HG03442 (cell line): ENCODE measurements around the gene STIM1.
A peak's percentile ranks its signal among the peaks of the same experiment; 100 is the strongest.
"Not testable (repeated sequence)": the region's sequence is repeated elsewhere in the genome, so short reads cannot be mapped to it uniquely, and the experiment has no call there.

Experiments used
- ATAC-seq: cut with Tn5 transposase; IDR thresholded peaks from one replicate; pipeline ENCODE4 v1.9.1; 2021; ENCODE audit warnings: mild to moderate bottlenecking, moderate library complexity; ENCODE audit not compliant: unreplicated experiment

STIM1 gene

GRCh38 chr11:3853899-3854659, 1.4 kb upstream of the STIM1 start:
- peak; percentile 29 for ATAC-seq

DNA sequence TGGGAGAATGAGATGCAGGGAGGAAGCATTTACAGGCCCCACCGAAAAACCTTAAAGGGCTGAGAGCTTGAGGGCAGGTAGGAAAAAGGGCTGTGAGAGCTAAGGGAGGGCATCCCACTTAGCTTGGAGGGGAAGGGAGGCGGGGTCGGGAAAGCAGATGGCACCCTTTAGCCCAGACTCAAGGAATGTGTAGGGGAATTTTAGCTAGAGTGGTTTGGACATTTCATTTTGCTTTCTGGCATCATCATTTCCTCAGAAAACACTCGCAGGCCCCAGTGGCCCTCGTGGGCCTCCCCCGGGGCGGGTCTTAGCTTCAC, 846 bp upstream of the STIM1 start:
- ATAC-seq = no peak

DNA sequence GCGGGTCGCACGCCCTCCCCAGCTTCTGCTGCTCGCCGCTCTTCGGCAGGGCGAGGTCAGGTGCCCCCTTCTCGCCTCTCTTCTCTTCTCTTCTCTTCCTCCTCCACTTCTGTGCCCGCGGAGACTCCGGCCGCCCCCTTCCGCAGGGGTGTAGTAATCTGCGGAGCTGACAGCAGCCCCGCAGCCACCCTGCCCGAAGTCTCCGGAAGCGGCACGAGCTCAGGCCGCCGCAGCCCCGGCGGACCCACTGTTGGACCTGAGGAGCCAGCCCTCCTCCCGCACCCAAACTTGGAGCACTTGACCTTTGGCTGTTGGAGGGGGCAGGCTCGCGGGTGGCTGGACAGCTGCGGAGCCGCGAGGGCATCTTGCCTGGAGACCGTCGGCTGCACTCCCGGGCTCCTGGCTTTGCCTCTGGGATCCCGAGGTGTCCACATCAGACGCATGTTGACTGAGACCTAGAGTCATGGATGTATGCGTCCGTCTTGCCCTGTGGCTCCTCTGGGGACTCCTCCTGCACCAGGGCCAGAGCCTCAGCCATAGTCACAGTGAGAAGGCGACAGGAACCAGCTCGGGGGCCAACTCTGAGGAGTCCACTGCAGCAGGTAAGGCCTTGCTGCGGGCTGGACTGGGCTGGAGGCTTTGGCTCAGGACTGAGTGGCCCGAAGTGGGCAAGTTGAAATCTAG, 486 bp downstream of the STIM1 start:
- peak; percentile 19 for ATAC-seq

- no peak for ATAC-seq
Measured at GRCh38 chr11:3856856-3857553, 1.5 kb downstream of the STIM1 start.

DNA sequence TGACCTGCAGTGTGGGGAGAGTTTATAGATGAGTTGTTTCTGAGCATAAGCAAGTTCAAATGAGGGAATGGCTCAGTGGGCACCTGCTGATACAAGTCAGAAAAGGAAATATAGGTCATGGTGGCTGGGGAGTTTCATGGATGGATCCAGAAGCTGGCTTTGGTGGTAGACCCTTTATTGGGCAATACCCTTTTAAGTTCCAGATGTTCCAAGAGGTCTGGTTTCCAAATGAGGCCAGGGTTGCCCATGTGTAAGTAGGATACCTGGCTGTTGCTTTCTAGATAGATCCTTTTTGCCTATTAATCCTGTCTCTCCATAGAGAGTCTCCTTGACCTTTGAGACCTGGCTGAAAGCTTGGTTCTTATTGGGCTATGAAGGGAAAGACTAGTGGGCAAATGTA, 2.2 kb downstream of the STIM1 start:
- ATAC-seq = no peak

GRCh38 chr11:3859373-3859881, 4.0 kb downstream of the STIM1 start:
- peak; percentile 35 for ATAC-seq

DNA sequence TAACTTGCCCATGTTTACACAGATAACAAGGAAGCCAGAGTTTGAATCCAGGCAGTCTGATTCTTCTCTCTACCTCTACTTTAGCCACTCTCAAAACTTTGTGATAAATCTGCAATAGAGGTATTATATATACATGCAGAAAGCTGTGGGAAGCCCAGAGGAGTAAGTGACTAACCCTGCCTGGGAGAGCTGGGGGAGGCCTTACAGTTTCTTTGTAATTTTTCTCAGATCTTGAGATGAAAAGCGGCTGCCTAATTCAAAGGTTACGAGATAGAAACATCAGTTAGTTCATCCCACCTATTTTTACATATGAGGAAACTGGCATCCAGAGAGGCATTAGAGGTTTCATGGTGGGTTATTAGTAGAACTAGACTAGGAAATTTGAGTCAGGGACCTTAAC, 4.9 kb downstream of the STIM1 start:
- ATAC-seq = no peak

DNA sequence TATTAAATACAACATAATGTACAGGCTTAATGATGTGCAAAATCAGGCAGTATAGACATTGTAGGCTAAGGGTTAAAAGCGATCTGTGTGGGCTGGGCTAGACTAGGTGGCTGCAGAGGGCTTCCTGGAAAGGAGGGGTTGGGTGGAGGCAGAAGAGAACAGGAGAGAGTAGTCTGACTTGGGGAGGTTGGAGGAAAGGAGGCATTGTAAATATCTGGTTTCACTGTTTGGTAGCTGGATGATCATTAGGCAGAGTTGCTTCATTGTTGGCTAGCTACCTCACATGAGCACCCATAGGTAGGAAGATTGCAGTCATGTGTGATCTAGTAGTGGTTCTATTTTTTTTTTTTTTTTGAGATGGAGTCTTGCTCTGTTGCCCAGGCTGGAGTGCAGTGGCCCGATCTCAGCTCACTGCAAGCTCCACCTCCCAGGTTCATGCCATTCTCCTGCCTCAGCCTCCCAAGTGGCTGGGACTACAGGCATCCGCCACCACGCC, 5.5 kb downstream of the STIM1 start:
- ATAC-seq = not testable (repeated sequence)

DNA sequence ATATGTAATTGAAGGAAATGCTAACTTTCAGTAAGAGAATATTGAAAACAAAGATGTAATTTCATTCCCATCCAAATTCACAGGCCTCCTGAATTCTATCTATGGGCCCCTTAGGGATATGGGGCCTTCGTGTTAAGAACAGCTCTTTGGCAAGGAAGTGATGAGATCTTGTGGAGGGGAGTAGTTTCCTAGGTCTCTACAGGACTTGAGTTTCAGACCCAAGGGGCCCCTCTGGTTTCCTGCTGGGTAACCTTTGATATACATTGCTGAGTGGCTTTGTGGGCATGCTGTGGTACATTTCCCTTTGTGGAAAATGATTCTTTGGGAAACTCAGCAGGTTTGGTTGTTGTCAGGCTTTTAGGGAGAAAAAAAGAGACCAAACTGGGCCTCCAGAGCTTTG, 6.2 kb downstream of the STIM1 start:
- ATAC-seq = no peak

GRCh38 chr11:3865388-3866193, 10.1 kb downstream of the STIM1 start:
- ATAC-seq = no peak

DNA sequence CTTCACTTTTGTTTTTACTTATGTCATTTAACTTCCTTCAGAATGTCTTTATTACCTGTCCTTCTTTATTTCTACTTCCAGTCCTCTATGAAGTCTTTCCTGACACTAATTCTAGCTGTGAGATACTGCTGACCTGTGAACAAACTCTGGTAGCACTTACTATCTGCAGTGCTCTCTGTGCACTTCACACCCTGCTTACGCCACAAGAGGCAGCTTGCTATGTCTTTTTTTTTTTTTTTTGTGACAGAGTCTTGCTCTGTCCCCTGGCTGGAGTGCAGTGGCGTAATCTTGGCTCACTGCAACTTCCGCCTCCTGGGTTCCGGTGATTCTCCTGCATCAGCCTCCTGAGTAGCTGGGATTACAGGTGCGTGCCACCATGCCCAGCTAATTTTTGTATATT, 10.7 kb downstream of the STIM1 start:
- no peak for ATAC-seq

DNA sequence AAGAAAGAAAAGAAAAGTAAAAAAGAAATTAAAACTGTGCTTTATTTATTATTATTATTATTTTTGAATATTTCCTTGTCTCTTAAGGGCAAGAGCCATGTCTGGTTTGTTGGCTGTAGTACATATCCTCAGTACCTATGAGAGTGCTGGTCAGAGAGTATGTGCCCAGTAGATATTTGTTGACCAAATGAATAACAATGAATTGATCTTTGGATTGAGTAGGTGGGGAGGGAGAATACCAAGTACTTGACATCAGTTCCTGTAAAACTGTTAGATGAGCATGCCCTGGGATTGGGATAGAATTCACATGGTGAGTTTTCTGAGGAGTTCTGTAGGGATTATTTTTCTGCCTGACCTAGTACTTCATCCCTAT, 11.4 kb downstream of the STIM1 start:
- no peak for ATAC-seq

DNA sequence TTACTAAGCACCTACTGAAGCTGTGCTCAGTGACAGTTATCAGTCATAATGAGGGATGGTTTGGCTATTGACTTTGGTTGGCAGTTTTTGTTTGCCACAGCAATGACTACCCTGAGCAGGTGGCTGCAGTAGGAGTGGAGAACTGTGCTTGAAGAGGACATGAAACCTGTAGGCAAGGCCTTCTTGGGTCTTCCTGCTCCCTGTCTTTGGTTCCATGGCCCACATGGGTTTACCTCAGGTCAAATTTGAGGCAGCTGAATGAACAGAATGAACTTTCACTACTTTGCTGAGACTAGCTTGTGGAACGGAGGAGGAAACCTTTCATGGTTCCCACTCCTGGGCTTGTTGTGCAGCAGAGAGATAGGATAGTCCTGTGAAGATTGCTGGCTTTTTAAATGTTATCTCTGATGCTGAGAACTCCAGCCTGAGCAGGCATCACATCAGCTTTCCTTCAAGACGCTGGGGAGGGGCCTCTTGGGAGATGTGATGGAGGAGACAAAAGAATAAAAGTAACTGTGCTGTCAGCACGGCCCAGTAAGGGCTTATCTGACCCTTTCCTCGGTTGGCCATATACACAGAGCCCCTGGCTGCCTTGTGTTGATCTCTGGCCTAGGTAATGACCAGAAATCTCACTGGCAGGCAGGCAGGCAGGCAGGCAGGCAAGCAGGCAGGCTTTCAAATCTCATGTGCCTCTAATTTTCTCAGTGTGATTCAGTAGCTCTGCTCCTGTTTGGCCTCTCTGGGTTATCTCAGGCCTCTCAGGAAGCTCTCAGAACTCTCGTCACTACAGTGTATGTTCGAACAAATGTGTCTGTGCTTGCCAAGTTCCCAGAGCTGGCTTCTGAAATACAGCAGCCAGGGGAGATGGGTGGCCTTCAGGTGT, 12.0 kb downstream of the STIM1 start:
- peak; percentile 51 for ATAC-seq

DNA sequence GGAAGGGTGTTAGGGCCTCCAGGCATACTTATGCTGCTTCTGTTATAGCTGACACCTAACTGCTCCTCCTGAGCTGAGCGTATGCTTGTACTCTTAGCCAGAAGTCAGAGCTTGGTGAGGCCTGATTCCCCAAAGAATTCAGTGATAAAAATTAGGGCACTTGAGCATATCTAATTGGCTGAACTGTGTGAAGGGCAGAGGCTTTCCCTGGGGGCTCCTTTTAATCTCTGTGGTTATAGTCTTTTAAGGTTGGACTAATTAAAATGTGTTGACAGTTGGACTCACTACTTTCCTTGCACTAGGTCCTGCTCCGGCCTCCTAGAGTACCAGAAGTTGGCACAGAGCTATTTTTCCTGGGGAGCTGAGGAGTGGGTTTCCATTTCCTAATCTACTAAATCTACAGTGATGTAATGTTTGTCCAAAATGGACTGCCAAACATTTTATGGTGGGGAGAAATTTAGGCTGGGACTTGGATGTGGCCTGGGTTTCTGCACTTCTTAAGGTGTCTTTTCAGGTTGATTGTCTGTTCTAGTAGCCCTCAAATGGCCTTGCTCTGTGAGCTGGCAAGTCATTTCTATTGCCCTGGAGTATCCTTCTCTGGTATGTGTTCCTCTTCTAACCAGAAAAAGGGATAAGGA, 18.4 kb downstream of the STIM1 start:
- no peak for ATAC-seq

DNA sequence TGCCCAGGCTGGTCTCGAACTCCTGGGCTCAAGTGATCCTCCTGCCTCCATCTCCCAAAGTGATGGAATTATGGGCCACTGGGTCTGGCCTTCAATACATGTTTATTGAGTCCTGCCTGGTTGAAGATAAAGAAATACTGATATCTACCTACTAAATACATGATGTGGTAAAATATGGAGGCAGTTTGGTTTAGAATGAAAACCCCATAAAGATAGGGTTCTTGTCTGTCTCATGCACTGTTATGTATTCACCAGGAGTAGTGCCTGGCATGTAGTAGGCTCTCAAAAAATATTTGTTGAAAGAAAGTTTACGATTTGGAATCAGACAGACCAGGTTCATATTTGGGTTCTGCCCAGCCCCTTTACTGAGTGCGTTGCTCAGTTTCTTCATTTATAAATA, 21.1 kb downstream of the STIM1 start:
- ATAC-seq = no peak

- no peak for ATAC-seq
Measured at GRCh38 chr11:3877364-3878257, 22.1 kb downstream of the STIM1 start.

- ATAC-seq = no peak
Measured at GRCh38 chr11:3878258-3878584, 22.8 kb downstream of the STIM1 start.

DNA sequence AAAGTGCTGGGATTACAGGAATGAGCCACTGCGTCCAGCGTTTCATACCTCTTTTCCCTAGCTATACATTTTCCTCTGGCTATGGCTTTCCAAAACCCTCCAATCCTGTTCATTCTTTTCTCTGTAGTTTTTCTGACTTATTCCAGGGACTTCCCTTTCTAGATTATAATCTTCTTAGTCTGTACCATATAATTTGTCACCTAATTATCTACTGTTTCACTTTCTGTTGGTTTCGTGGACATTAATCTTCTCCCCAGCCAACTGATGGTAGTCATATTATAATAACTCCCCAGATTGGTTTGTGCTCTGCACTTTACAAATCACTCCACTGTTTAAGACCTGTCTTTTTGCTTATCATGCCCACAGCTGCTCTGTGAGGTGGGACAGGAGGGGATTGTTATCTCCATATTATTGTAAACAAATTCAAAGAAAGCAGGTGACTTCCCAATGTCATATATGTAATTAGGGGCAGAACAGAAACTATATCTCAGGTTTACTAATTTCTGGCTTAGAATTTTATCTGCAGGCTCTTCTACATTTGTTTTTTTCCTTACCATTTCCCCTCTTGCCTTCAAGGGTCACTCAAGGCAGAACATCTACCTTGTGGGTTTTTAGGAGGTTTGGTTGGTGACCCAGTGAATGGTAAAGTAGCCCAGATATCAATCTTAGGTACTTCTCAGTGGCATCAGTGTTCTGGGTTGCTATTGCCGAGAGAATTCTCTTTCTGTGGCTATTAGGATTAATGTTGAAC, 23.9 kb downstream of the STIM1 start:
- ATAC-seq = peak; percentile 39
